ENCODE results near the gene EIF5. TPM values are rescaled to one million over a fixed set of nuclear protein-coding genes. Genes with fewer than 3 reads are reported as not detected.

The EIF5 gene
- total and polyA plus RNA-seq, 4 donors = 121 to 435 (median 192) TPM

GRCh38 chr14:103313704-103314103, 20.3 kb upstream of the EIF5 start:
- no peaks in the 10 kb centered on the region for H3K27me3 ChIP-seq (ENCODE audit: control insufficient read depth in 4 of 4, insufficient read depth in 4 of 4, low read length in 3 of 4)
- TF ChIP-seq YY1 (IDR thresholded peaks at IDR 0.05) = no peak
- TF ChIP-seq CTCF (IDR thresholded peaks at IDR 0.05; ENCODE audit: low read depth, low read length, missing input control) = no peak
- no peak for TF ChIP-seq NR2F2 (IDR thresholded peaks at IDR 0.05)
- H3K36me3 ChIP-seq (ENCODE audit: control insufficient read depth in 4 of 4, insufficient read depth in 3 of 4, low read depth in 1 of 4, low read length in 3 of 4) = no peaks in the 10 kb centered on the region
- H3K9me3 ChIP-seq (ENCODE audit: control insufficient read depth in 4 of 4, low read length in 3 of 4) = no peaks in the 10 kb centered on the region
- H3K27ac ChIP-seq (ENCODE audit: low read depth in 1 of 2, low read length in 2 of 2) = peak overlapping the region; percentile 91 to 92
- DNase-seq (ENCODE audit: low spot score) = no peak
- no peak overlapping the region for H3K4me3 ChIP-seq (ENCODE audit: low read depth in 1 of 3, low read length in 3 of 3)
- H3K4me1 ChIP-seq (ENCODE audit: control insufficient read depth in 4 of 4, insufficient read depth in 4 of 4, low read length in 3 of 4) = peaks cover 0 to 18% (median 11%) of the 10 kb centered on the region in 4 donors
- no peak overlapping the region for H3K9ac ChIP-seq (ENCODE audit: low read depth in 1 of 2, low read length in 2 of 2)
- 81% methylated on average over 8 of the region's 8 CpGs for WGBS

GRCh38 chr14:103314496-103315277, 19.4 kb upstream of the EIF5 start:
- DNase-seq (ENCODE audit: low spot score) = peak; percentile 84
- H3K27ac ChIP-seq (ENCODE audit: low read depth in 1 of 2, low read length in 2 of 2) = peak overlapping the region; percentile 91 to 92
- 34% methylated on average over 13 of the region's 13 CpGs for WGBS

More at GRCh38 chr14:103314496-103315277, 19.4 kb upstream of the EIF5 start:
- peak overlapping the region in 1 of 2 donors; percentile 34 for H3K9ac ChIP-seq (ENCODE audit: low read depth in 1 of 2, low read length in 2 of 2)
- H3K9me3 ChIP-seq (ENCODE audit: control insufficient read depth in 4 of 4, low read length in 3 of 4) = no peaks in the 10 kb centered on the region
- no peaks in the 10 kb centered on the region for H3K27me3 ChIP-seq (ENCODE audit: control insufficient read depth in 4 of 4, insufficient read depth in 4 of 4, low read length in 3 of 4)
- H3K4me1 ChIP-seq (ENCODE audit: control insufficient read depth in 4 of 4, insufficient read depth in 4 of 4, low read length in 3 of 4) = peaks cover 0 to 18% (median 11%) of the 10 kb centered on the region in 4 donors
- TF ChIP-seq HNF4G (IDR thresholded peaks at IDR 0.05) = no peak
- TF ChIP-seq RXRA (IDR thresholded peaks at IDR 0.05) = peak; percentile 59 to 63
- no peak for TF ChIP-seq GABPA (IDR thresholded peaks at IDR 0.05 in 1 of 2, conservative IDR thresholded peaks at IDR 0.05 in 1 of 2)
- no peak for TF ChIP-seq JUND (IDR thresholded peaks at IDR 0.05)
- peak; percentile 32 for TF ChIP-seq YY1 (IDR thresholded peaks at IDR 0.05)
- no peak for TF ChIP-seq EGR1 (IDR thresholded peaks at IDR 0.05; ENCODE audit: low read depth in 2 of 2)
- no peak for TF ChIP-seq REST (IDR thresholded peaks at IDR 0.05)
- TF ChIP-seq TAF1 (conservative IDR thresholded peaks at IDR 0.05) = no peak
- TF ChIP-seq MAX (IDR thresholded peaks at IDR 0.05) = peak; percentile 54
- no peak for TF ChIP-seq ATF3 (IDR thresholded peaks at IDR 0.05)
- TF ChIP-seq NR2F2 (IDR thresholded peaks at IDR 0.05) = no peak
- TF ChIP-seq FOXA2 (IDR thresholded peaks at IDR 0.05) = peak; percentile 41
- TF ChIP-seq RAD21 (IDR thresholded peaks at IDR 0.05) = peak; percentile 18 to 40
- peak; percentile 61 for TF ChIP-seq SP1 (IDR thresholded peaks at IDR 0.05)
- TF ChIP-seq CTCF (IDR thresholded peaks at IDR 0.05; ENCODE audit: low read depth, low read length, missing input control) = no peak
- TF ChIP-seq HNF4A (conservative IDR thresholded peaks at IDR 0.05) = peak; percentile 35 to 42
- TF ChIP-seq FOXA1 (IDR thresholded peaks at IDR 0.05) = peak; percentile 57
- no peak for TF ChIP-seq ZBTB33 (IDR thresholded peaks at IDR 0.05)
- no peaks in the 10 kb centered on the region for H3K36me3 ChIP-seq (ENCODE audit: control insufficient read depth in 4 of 4, insufficient read depth in 3 of 4, low read depth in 1 of 4, low read length in 3 of 4)
- H3K4me3 ChIP-seq (ENCODE audit: low read depth in 1 of 3, low read length in 3 of 3) = no peak overlapping the region

All from liver (tissue), 9 donors.